Spleen (tissue), 7 donors: ENCODE results near the gene EPN2.

Experiments used
- CTCF ChIP-seq, 11 experiments: fragments of 200-600 bp in 7 of 11; fragments of 450-650 bp in 4 of 11; sonication (generic) in 4 of 11; IDR thresholded peaks in 8 of 11; conservative IDR thresholded peaks in 3 of 11; 1 replicate in 7 of 11; 2 replicates in 4 of 11; pipeline versions ENCODE4 v1.4.0 to v1.8.0; 2016 to 2021; ENCODE audit warnings: antibody characterized with exemption in 11 of 11, inconsistent platforms in 4 of 11, mild to moderate bottlenecking in 1 of 11
- POLR2A ChIP-seq, 3 donors: fragments of 450-650 bp; IDR thresholded peaks; one replicate each; pipeline ENCODE4 v1.5.1; 2017; ENCODE audit warnings: antibody characterized with exemption in 3 of 3, mild to moderate bottlenecking in 1 of 3
- POLR2AphosphoS5 ChIP-seq, 3 donors: sonication (generic); formaldehyde crosslinking; IDR thresholded peaks; one replicate each; pipeline ENCODE4 v1.5.1; 2017; ENCODE audit warnings: antibody characterized with exemption in 3 of 3
- donor health status: DM: no; HTN: no; CAD: no; lungs with moderate emphysema.
- donor health status: DM: no; HTN: no; CAD: no.
- donor health status: DM: no; HTN: no; CAD: no.

GRCh38 chr17:19237389-19238166, 412 bp downstream of the EPN2 start:
- TF ChIP-seq POLR2AphosphoS5 (IDR thresholded peaks at IDR 0.05): peak in 2 of 3 donors; percentile 47 to 79
- peak in 4 of 11 experiments; percentile 22 to 59 (median 52) for TF ChIP-seq CTCF (IDR thresholded peaks at IDR 0.05 in 8 of 11, conservative IDR thresholded peaks at IDR 0.05 in 3 of 11)
- TF ChIP-seq POLR2A (IDR thresholded peaks at IDR 0.05): no peak
